Transverse colon (tissue), 4 donors: Measurements from ENCODE around the gene ASB11. TPM values are rescaled to one million over a fixed set of nuclear protein-coding genes. Genes with fewer than 3 reads are reported as not detected.
A peak's percentile ranks its signal among the peaks of the same experiment; 100 is the strongest.

ENCODE experiments used
- DNase-seq: peaks from one replicate; pipeline ENCODE4 v3.0.0-alpha.2; 2019
- H3K27ac ChIP-seq, 4 donors: fragments of 200-600 bp; sonication (generic); 2 replicates each; pipeline ENCODE4 v1.5.1; 2016 to 2018; ENCODE audit warnings: inconsistent platforms in 4 of 4
- H3K27me3 ChIP-seq: fragments of 200-600 bp; sonication (generic); 2 replicates; pipeline ENCODE4 v1.5.1; 2017; ENCODE audit warnings: inconsistent platforms
- H3K36me3 ChIP-seq, 4 donors: fragments of 200-600 bp; sonication (generic); 2 replicates each; pipeline ENCODE4 v1.5.1; 2017 to 2019; ENCODE audit warnings: inconsistent platforms in 4 of 4
- H3K4me1 ChIP-seq, 4 donors: fragments of 200-600 bp; sonication (generic); 2 replicates each; pipeline ENCODE4 v1.5.1; 2017 to 2020; ENCODE audit warnings: inconsistent platforms in 4 of 4
- H3K4me3 ChIP-seq, 4 donors: fragments of 200-600 bp; sonication (generic); 1 replicate in 1 of 4; 2 replicates in 3 of 4; pipeline versions ENCODE4 v1.5.1 to v1.6.1; 2017 to 2019; ENCODE audit warnings: inconsistent platforms in 4 of 4
- H3K9me3 ChIP-seq, 2 donors: fragments of 200-600 bp; sonication (generic); 2 replicates each; pipeline ENCODE4 v1.5.1; 2017 to 2019; ENCODE audit warnings: inconsistent platforms in 2 of 2
- CTCF ChIP-seq, 5 experiments: fragments of 200-600 bp in 3 of 5; fragments of 450-650 bp in 2 of 5; sonication (generic) in 3 of 5; IDR thresholded peaks; 1 replicate in 2 of 5; 2 replicates in 3 of 5; pipeline ENCODE4 v1.5.1; 2016 to 2017; ENCODE audit warnings: antibody characterized with exemption in 5 of 5, inconsistent platforms in 3 of 5, mild to moderate bottlenecking in 2 of 5, moderate library complexity in 1 of 5
- EP300 ChIP-seq: sonication (generic); formaldehyde crosslinking; IDR thresholded peaks from one replicate; pipeline ENCODE4 v1.6.1; 2017; ENCODE audit warnings: antibody characterized with exemption, low read depth
- POLR2A ChIP-seq: fragments of 450-650 bp; IDR thresholded peaks from one replicate; pipeline ENCODE4 v1.6.1; 2016; ENCODE audit warnings: antibody characterized with exemption, mild to moderate bottlenecking, moderate library complexity
- POLR2AphosphoS5 ChIP-seq, 3 donors: sonication (generic); formaldehyde crosslinking; IDR thresholded peaks; one replicate each; pipeline ENCODE4 v1.6.1; 2016; ENCODE audit warnings: antibody characterized with exemption in 3 of 3
- WGBS, 2 donors: methylation state at CpG; one replicate each; pipeline ENCODE4 v1.1.5; 2018; ENCODE audit warnings: low coverage in 1 of 2; 5-methylcytosine and 5-hydroxymethylcytosine counted together
- in situ Hi-C, 4 donors: fragments of 200-750 bp; cut with MboI; loops; one replicate each; pipeline versions ENCODE4 v1.15.0 to v1.15.1; 2017; ENCODE audit warnings: low sequenced_read_pairs in 3 of 4, low pct_ligation_motif_present in 1 of 4, low pct_unique_long_range_greater_than_20kb in 1 of 4
- intact Hi-C: fragments of 100-400 bp; cut with DNase I; formaldehyde crosslinking; loops from one replicate; pipeline ENCODE4 v1.15.1; 2023; ENCODE audit warnings: low total_unique reads
- total RNA-seq, 4 donors: library from RNA; depleted of rRNA; stranded (reverse); fragments of >200 nt; gene quantifications; one replicate each; pipeline ENCODE4 v1.1.0, GENCODE V29; 2016

The ASB11 gene
- total RNA-seq, 4 donors from 2014 or later, result 0.32 to 1.1 TPM; not detected in 2

GRCh38 chrX:15350329-15350996 lies 35.0 kb upstream of the ASB11 start:
- Histone ChIP-seq H3K27ac (no peak overlapping the region), H3K27me3 (no peaks in the 10 kb centered on the region), H3K36me3 (no peaks in the 10 kb centered on the region), H3K4me3 (no peak overlapping the region), H3K9me3 (no peaks in the 10 kb centered on the region), H3K4me1 (no peaks in the 10 kb centered on the region)
- intact Hi-C loops (no loop called here), in situ Hi-C loops (no loop called here)
- 40 to 71% methylated on average over 1 to 8 of the region's 8 CpGs for whole genome bisulfite sequencing, 2 donors
- no peak for DNase-seq
- TF ChIP-seq POLR2AphosphoS5 (IDR thresholded peaks at IDR 0.05) (no peak), EP300 (no peak)

- intact Hi-C loops (no loop called here), in situ Hi-C loops (loop anchor here in 3 of 4 donors (10.0 to 25.0 kb wide), 3 partner anchors 113 to 338 kb away; no protein-coding TSS in a partner anchor)
- H3K4me1 ChIP-seq, result no peaks in the 10 kb centered on the region
- no peaks in the 10 kb centered on the region for H3K27me3 ChIP-seq
- no peaks in the 10 kb centered on the region for H3K36me3 ChIP-seq
- WGBS, 2 donors, result 18% methylated on average over 2 of the region's 2 CpGs; no CpG with 5 or more reads in 1 of the 2 donors
- H3K9me3 ChIP-seq, result no peaks in the 10 kb centered on the region
- no peak overlapping the region for H3K4me3 ChIP-seq
- DNase-seq, result peak; percentile 13
- TF ChIP-seq CTCF (IDR thresholded peaks at IDR 0.05), result peak; percentile 28 to 43 (median 40)
- TF ChIP-seq POLR2A, result no peak
- TF ChIP-seq POLR2AphosphoS5 (IDR thresholded peaks at IDR 0.05), result no peak
- no peak for TF ChIP-seq EP300
- H3K27ac ChIP-seq, result no peak overlapping the region
Measured at GRCh38 chrX:15349046-15349445, 33.6 kb upstream of the ASB11 start.

GRCh38 chrX:15345976-15346375 lies 30.5 kb upstream of the ASB11 start:
- Histone ChIP-seq H3K27me3 (no peaks in the 10 kb centered on the region), H3K4me1 (no peaks in the 10 kb centered on the region), H3K36me3 (no peaks in the 10 kb centered on the region), H3K27ac (no peak overlapping the region), H3K4me3 (no peak overlapping the region), H3K9me3 (no peaks in the 10 kb centered on the region)
- intact Hi-C loops (no loop called here), in situ Hi-C loops (loop anchor here in 3 of 4 donors (10.0 to 25.0 kb wide), 3 partner anchors 116 to 341 kb away; no protein-coding TSS in a partner anchor)
- 75% methylated on average over 3 of the region's 3 CpGs; no CpG with 5 or more reads in 1 of the 2 donors for WGBS, 2 donors
- DNase-seq, result no peak
- TF ChIP-seq POLR2A, result no peak
- no peak for TF ChIP-seq POLR2AphosphoS5 (IDR thresholded peaks at IDR 0.05)
- TF ChIP-seq CTCF (IDR thresholded peaks at IDR 0.05), result no peak
- no peak for TF ChIP-seq EP300

GRCh38 chrX:15344106-15344505 lies 28.7 kb upstream of the ASB11 start:
- H3K9me3 ChIP-seq, result no peaks in the 10 kb centered on the region
- H3K36me3 ChIP-seq, result no peaks in the 10 kb centered on the region
- TF ChIP-seq EP300 (no peak), CTCF (IDR thresholded peaks at IDR 0.05) (no peak), POLR2AphosphoS5 (IDR thresholded peaks at IDR 0.05) (no peak), POLR2A (no peak)
- intact Hi-C loops (loop anchor here (5.0 kb wide), 1 partner anchor 123 kb away; no protein-coding TSS in a partner anchor), in situ Hi-C loops (loop anchor here in 3 of 4 donors (10.0 to 25.0 kb wide), 3 partner anchors 118 to 343 kb away; no protein-coding TSS in a partner anchor)
- no peak for DNase-seq
- no peak overlapping the region for H3K4me3 ChIP-seq
- no peak overlapping the region for H3K27ac ChIP-seq
- no peaks in the 10 kb centered on the region for H3K4me1 ChIP-seq
- H3K27me3 ChIP-seq, result no peaks in the 10 kb centered on the region
